Progenitor cell of endocrine pancreas (in vitro differentiated cells): Measurements from ENCODE around the gene ACTA1. TPM values are rescaled to one million over a fixed set of nuclear protein-coding genes. Genes with fewer than 3 reads are reported as not detected.

Experiments
- DNase-seq: peaks from one replicate; pipeline ENCODE4 v3.0.0; 2021; ENCODE audit warnings: low spot score; ENCODE audit not compliant: unreplicated experiment
- H3K27ac Mint-ChIP-seq: 2 replicates; pipeline ENCODE4 v1.8.0; 2021; ENCODE audit warnings: mild to moderate bottlenecking, moderate library complexity, mixed read lengths
- H3K27me3 Mint-ChIP-seq: 2 replicates; pipeline ENCODE4 v1.8.0; 2021; ENCODE audit warnings: mixed read lengths
- H3K36me3 Mint-ChIP-seq: 2 replicates; pipeline ENCODE4 v1.8.0; 2022; ENCODE audit warnings: mixed read lengths; ENCODE audit not compliant: insufficient read depth
- H3K4me1 Mint-ChIP-seq: 2 replicates; pipeline ENCODE4 v1.8.0; 2021; ENCODE audit warnings: low read depth, mixed read lengths
- H3K4me3 Mint-ChIP-seq: 2 replicates; pipeline ENCODE4 v1.8.0; 2021; ENCODE audit warnings: low read depth, mild to moderate bottlenecking, moderate library complexity, mixed read lengths
- H3K9me3 Mint-ChIP-seq: 2 replicates; pipeline ENCODE4 v1.8.0; 2021; ENCODE audit warnings: low read depth, mixed read lengths
- total RNA-seq: library from RNA; stranded (reverse); gene quantifications from 2 replicates; pipeline ENCODE4 v1.2.1, GENCODE V29; 2021
- TF ChIP-seq, protein P1 (sequence below): fragments of 200-600 bp; sonication (generic); IDR thresholded peaks from one replicate; pipeline ENCODE4 v1.5.0; 2021; ENCODE audit warnings: antibody characterized with exemption, mild to moderate bottlenecking; ENCODE audit not compliant: unreplicated experiment

Gene ACTA1
- total RNA-seq, 1 donor from 2014 or later: 1.8 TPM

DNA sequence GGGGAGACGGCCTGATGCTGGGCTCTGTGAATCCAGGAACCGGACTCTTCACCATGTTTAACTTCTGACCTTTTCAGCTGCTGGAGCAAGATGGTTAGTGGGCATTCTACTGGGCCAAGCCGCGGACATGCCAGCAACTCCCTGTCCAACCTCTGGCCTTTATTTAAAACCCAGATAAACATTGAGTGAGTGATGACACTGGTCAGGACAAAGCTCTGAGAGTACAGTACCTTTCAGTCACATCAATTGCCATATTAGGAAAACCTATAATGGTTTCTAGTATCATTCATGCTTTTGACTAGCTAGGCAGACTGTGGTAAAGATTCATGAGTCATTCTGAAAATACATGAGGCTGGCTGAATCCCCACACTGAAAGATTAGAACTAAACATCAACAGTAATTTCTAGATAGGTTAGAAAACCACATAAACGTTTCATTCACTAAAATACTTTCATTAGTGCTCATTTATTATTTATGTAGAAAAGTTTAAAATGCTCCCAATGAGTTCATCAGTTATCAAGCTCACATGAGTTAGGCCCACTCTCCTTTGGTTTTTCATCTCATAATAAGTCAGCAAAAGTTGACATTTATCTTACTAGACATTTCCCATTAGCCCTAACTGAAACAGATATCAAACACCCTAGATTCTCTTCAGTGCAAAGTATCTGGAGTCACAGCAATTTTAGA lies 7.1 kb upstream of the ACTA1 start:
- TF ChIP-seq, protein P1, sequence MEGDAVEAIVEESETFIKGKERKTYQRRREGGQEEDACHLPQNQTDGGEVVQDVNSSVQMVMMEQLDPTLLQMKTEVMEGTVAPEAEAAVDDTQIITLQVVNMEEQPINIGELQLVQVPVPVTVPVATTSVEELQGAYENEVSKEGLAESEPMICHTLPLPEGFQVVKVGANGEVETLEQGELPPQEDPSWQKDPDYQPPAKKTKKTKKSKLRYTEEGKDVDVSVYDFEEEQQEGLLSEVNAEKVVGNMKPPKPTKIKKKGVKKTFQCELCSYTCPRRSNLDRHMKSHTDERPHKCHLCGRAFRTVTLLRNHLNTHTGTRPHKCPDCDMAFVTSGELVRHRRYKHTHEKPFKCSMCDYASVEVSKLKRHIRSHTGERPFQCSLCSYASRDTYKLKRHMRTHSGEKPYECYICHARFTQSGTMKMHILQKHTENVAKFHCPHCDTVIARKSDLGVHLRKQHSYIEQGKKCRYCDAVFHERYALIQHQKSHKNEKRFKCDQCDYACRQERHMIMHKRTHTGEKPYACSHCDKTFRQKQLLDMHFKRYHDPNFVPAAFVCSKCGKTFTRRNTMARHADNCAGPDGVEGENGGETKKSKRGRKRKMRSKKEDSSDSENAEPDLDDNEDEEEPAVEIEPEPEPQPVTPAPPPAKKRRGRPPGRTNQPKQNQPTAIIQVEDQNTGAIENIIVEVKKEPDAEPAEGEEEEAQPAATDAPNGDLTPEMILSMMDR: no peak
- Mint-ChIP-seq H3K27me3 (peaks cover 13% of the 10 kb centered on the region), H3K4me1 (no peaks in the 10 kb centered on the region), H3K27ac (no peak overlapping the region), H3K9me3 (no peaks in the 10 kb centered on the region), H3K4me3 (no peak overlapping the region), H3K36me3 (peaks cover 8% of the 10 kb centered on the region)
- DNase-seq: no peak

DNA sequence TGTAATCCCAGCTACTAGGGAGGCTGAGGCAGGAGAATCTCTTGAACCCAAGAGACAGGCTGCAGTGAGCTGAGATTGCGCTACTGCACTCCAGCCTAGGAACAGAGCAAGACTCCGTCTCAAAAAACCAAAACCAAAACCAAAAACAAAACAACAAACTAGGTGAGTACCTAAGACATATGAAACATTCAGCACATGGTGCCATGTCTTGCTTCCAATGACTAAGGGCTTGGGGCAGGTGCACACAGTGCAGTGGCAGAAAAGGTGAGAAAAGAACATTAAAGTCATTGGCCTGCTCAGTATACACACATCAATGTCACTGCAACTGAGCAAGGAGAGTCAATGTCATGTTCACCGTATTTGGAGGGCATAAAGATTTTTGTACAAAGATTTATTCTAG lies 4.1 kb upstream of the ACTA1 start:
- TF ChIP-seq, protein P1: no peak

DNA sequence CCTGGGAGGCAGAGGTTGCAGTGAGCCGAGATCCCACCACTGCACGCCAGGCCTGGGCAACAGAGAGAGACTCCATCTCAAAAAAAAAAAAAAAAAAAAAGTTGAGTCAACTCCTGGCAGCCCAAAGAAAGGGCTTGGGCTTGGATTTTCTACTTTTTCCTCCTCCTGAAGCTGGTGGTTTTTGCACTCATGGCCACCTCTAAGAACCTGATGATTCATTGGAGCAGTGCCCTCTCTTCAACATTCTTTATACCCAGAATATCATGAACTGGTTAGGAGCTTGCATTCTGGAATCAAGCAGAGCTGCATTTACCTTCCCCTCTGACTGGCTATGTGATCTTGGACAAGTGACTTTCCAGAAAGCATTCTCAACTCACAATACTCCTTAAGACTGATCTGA lies 3.5 kb upstream of the ACTA1 start:
- H3K4me1 Mint-ChIP-seq: peaks cover 2% of the 10 kb centered on the region
- DNase-seq: no peak
- TF ChIP-seq, protein P1: no peak
- H3K27me3 Mint-ChIP-seq: peaks cover 38% of the 10 kb centered on the region
- no peaks in the 10 kb centered on the region for H3K9me3 Mint-ChIP-seq
- no peak overlapping the region for H3K27ac Mint-ChIP-seq
- no peak overlapping the region for H3K4me3 Mint-ChIP-seq
- peaks cover 6% of the 10 kb centered on the region for H3K36me3 Mint-ChIP-seq

More for the DNA sequence above, 4.1 kb upstream of the ACTA1 start:
- no peak for DNase-seq
- no peak overlapping the region for H3K27ac Mint-ChIP-seq
- peaks cover 36% of the 10 kb centered on the region for H3K27me3 Mint-ChIP-seq
- no peak overlapping the region for H3K4me3 Mint-ChIP-seq
- no peaks in the 10 kb centered on the region for H3K9me3 Mint-ChIP-seq
- peaks cover 6% of the 10 kb centered on the region for H3K36me3 Mint-ChIP-seq
- H3K4me1 Mint-ChIP-seq: peaks cover 2% of the 10 kb centered on the region

DNA sequence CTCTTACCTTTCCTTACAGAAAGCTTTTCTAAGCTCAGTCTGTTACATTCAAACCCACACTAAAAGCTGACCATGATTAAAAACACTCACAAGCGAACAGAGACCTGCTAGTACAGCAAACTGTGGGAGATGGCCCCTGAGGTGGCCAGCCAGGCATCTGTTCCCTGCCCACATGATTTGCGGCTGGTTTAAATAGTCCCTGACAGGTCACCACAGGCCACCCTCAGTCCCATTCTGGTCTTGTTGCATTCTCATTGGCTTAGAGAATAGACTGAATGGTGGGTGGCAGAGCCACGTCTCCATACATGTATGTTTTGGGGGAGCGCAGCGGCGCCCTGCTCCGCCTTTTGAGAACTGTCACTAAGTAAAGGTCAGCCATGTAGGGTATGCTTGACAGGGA lies 2.3 kb upstream of the ACTA1 start:
- TF ChIP-seq, protein P1: no peak
- Mint-ChIP-seq H3K27me3 (peaks cover 43% of the 10 kb centered on the region), H3K4me1 (peaks cover 2% of the 10 kb centered on the region), H3K27ac (no peak overlapping the region), H3K9me3 (peaks cover under 1% of the 10 kb centered on the region), H3K4me3 (no peak overlapping the region), H3K36me3 (peaks cover 4% of the 10 kb centered on the region)
- no peak for DNase-seq

DNA sequence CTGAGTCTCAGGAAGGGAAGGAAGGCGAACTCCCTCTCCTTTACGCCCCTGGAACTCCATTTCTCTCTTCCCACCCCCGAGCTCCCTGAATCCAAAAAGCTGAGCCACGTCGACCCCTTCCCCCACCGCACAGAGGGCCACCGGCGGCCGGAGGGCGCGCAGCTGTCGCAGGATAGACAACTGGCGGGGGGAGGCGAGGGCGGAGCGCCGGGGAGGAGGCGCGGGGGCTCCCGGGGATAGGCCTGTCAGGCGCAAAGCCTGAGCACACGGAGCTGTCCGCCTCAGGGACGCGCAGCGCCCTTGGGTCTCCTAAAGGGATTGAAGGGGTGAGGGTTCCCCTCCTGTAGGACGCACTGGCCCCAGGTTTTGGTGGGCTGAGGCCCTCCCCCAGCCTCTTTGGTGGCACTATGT lies 752 bp upstream of the ACTA1 start:
- Mint-ChIP-seq H3K4me3 (peak overlapping the region; percentile 56), H3K9me3 (peaks cover 3% of the 10 kb centered on the region), H3K36me3 (peaks cover 2% of the 10 kb centered on the region), H3K27me3 (peaks cover 56% of the 10 kb centered on the region), H3K4me1 (peaks cover 2% of the 10 kb centered on the region), H3K27ac (no peak overlapping the region)
- TF ChIP-seq, protein P1: no peak
- no peak for DNase-seq
